22Rv1 (cell line): ENCODE measurements around the gene RTN4.

Source experiments
- CTCF ChIP-seq: fragments of 450-650 bp; IDR thresholded peaks from 2 replicates; pipeline ENCODE4 v1.5.1; 2017; ENCODE audit warnings: mild to moderate bottlenecking
- ZFX ChIP-seq: fragments of 450-650 bp; IDR thresholded peaks from 2 replicates; pipeline ENCODE4 v1.6.1; 2017; ENCODE audit warnings: antibody characterized with exemption, borderline replicate concordance

GRCh38 chr2:55048508-55049042 lies 1.7 kb downstream of the RTN4 start:
- TF ChIP-seq CTCF (no peak), ZFX (no peak)
